Activated CD4-positive, alpha-beta T cell treated with anti-CD3 and anti-CD28 coated beads, Interleukin-2, Interleukin-6, amounts not matched to agents 100 ng/mL and 50 ng/mL, durations not matched to agents 16 hours and 8 hours (primary cell): ENCODE measurements around the gene MYO18B.

Experiments
- DNase-seq: peaks from one replicate; pipeline ENCODE4 v3.0.0-alpha.2; 2020

The MYO18B gene

GRCh38 chr22:25874327-25874726, 132.3 kb downstream of the MYO18B start:
- DNase-seq, result no peak

- no peak for DNase-seq
These were observed 133.5 kb downstream of the MYO18B start for GRCh38 chr22:25875461-25875860.

- no peak for DNase-seq
These were observed 134.9 kb downstream of the MYO18B start for GRCh38 chr22:25876871-25877270.

- DNase-seq, result no peak
These were observed 136.9 kb downstream of the MYO18B start for GRCh38 chr22:25878933-25879332.

- no peak for DNase-seq
These were observed 138.5 kb downstream of the MYO18B start for GRCh38 chr22:25880524-25880923.

GRCh38 chr22:25881210-25881755, 139.3 kb downstream of the MYO18B start:
- no peak for DNase-seq

GRCh38 chr22:25882360-25882759, 140.4 kb downstream of the MYO18B start:
- no peak for DNase-seq

GRCh38 chr22:25883482-25884033, 141.6 kb downstream of the MYO18B start:
- DNase-seq, result no peak

- no peak for DNase-seq
These were observed 142.1 kb downstream of the MYO18B start for GRCh38 chr22:25884121-25884520.

GRCh38 chr22:25888399-25889054, 146.5 kb downstream of the MYO18B start:
- DNase-seq, result no peak

- DNase-seq, result no peak
These were observed 148.7 kb downstream of the MYO18B start for GRCh38 chr22:25890651-25891050.

GRCh38 chr22:25892678-25893077, 150.7 kb downstream of the MYO18B start:
- DNase-seq, result no peak

- no peak for DNase-seq
These were observed 153.7 kb downstream of the MYO18B start for GRCh38 chr22:25895678-25896077.

GRCh38 chr22:25896098-25896497, 154.1 kb downstream of the MYO18B start:
- no peak for DNase-seq

GRCh38 chr22:25896592-25896991, 154.6 kb downstream of the MYO18B start:
- no peak for DNase-seq

GRCh38 chr22:25898707-25899365, 156.8 kb downstream of the MYO18B start:
- peak; percentile 4 for DNase-seq

GRCh38 chr22:25899566-25899965, 157.6 kb downstream of the MYO18B start:
- no peak for DNase-seq

- DNase-seq, result no peak
These were observed 158.4 kb downstream of the MYO18B start for GRCh38 chr22:25900390-25900789.

- no peak for DNase-seq
These were observed 158.9 kb downstream of the MYO18B start for GRCh38 chr22:25900880-25901279.

- DNase-seq, result no peak
These were observed 160.4 kb downstream of the MYO18B start for GRCh38 chr22:25902402-25902801.

GRCh38 chr22:25903294-25903693, 161.3 kb downstream of the MYO18B start:
- DNase-seq, result no peak

GRCh38 chr22:25908212-25908611, 166.2 kb downstream of the MYO18B start:
- DNase-seq, result no peak

GRCh38 chr22:25908755-25909154, 166.8 kb downstream of the MYO18B start:
- DNase-seq, result no peak
